HCT116 (cell line): ENCODE measurements around the gene ACTL7A. TPM values are rescaled to one million over a fixed set of nuclear protein-coding genes. Genes with fewer than 3 reads are reported as not detected.

ENCODE experiments used
- ATAC-seq: fragments of 200-7000 bp; cut with Tn5 transposase; 2 replicates; pipeline ENCODE4 v1.9.1; 2020; ENCODE audit warnings: mild to moderate bottlenecking, moderate library complexity
- BruUV-seq: library from RNA; stranded (reverse); fragments of 400-500 nt; replicated peaks from 2 replicates; lab custom pipeline; 2021; lab: Mats Ljungman, UMichigan
- CTCF ChIA-PET: fragments of 300-600 bp; sonication (Branson Sonifier 250); formaldehyde crosslinking; loops from one replicate; lab custom pipeline; 2021; ENCODE audit warnings: antibody characterized with exemption; lab: Charles Lee
- POLR2A ChIA-PET: fragments of 300-600, 350-600 bp; sonication (Branson Sonifier 250); formaldehyde crosslinking; loops from one replicate; lab custom pipeline; 2021; ENCODE audit warnings: antibody characterized with exemption; lab: Charles Lee
- RAD21 ChIA-PET, 2 experiments: fragments of 300-600 bp; sonication (Branson Sonifier 250); formaldehyde crosslinking; loops; one replicate each; lab custom pipeline; 2023; ENCODE audit warnings: low total read pairs in 2 of 2; ENCODE audit not compliant: uncharacterized antibody in 2 of 2, unreplicated experiment in 2 of 2, low non-redundant PET in 1 of 2; lab: Charles Lee
- DNase-seq: peaks from one replicate; pipeline ENCODE4 v3.0.0-alpha.2; 2010; ENCODE audit warnings: low read depth, low spot score
- H2AFZ ChIP-seq: fragments of 200-600 bp; shearing (Covaris generic), sonication (generic); 2 replicates; pipeline ENCODE4 v1.6.1; 2017; ENCODE audit warnings: low read depth, mixed run types, mixed read lengths, antibody characterized with exemption, low read length; ENCODE audit not compliant: poor library complexity, severe bottlenecking
- H3K27ac ChIP-seq: 2 replicates; pipeline ENCODE4 v1.5.1; 2012; ENCODE audit warnings: low read depth, low read length
- H3K27me3 ChIP-seq: fragments of 200-600 bp; sonication (generic); 2 replicates; pipeline ENCODE4 v1.6.1; 2016; ENCODE audit warnings: mixed run types, low read length, mixed read lengths; ENCODE audit not compliant: insufficient read depth
- H3K36me3 ChIP-seq, 2 experiments: fragments of 200-500 bp in 1 of 2; fragments of 200-600 bp in 1 of 2; sonication (Bioruptor generic) in 1 of 2; sonication (generic) in 1 of 2; 2 replicates each; pipeline versions ENCODE4 v1.5.1 to v1.6.1; 2014 to 2016; ENCODE audit warnings: low read length in 2 of 2, inconsistent platforms in 1 of 2, mixed read lengths in 1 of 2, mixed run types in 1 of 2; ENCODE audit not compliant: insufficient read depth in 2 of 2, control insufficient read depth in 1 of 2
- H3K4me1 ChIP-seq, 2 experiments: fragments of 200-600 bp in 1 of 2; sonication (generic) in 1 of 2; 2 replicates each; pipeline versions ENCODE4 v1.5.1 to v1.6.1; 2012 to 2017; ENCODE audit warnings: low read length in 2 of 2, inconsistent platforms in 1 of 2, mild to moderate bottlenecking in 1 of 2, mixed read lengths in 1 of 2, mixed run types in 1 of 2, moderate library complexity in 1 of 2; ENCODE audit not compliant: insufficient read depth in 2 of 2, control insufficient read depth in 1 of 2
- H3K4me2 ChIP-seq: fragments of 200-600 bp; sonication (generic); 2 replicates; pipeline ENCODE4 v1.6.1; 2017; ENCODE audit warnings: mixed run types, low read length, mixed read lengths
- H3K4me3 ChIP-seq, 2 experiments: fragments of 200-600 bp in 1 of 2; sonication (generic) in 1 of 2; replicated peaks in 1 of 2; 2 replicates each; pipeline ENCODE4 v1.5.1; 2011 to 2016; ENCODE audit warnings: low read length in 2 of 2, control low read depth in 1 of 2, low read depth in 1 of 2, mild to moderate bottlenecking in 1 of 2, mixed read lengths in 1 of 2, mixed run types in 1 of 2
- H3K79me2 ChIP-seq: fragments of 200-600 bp; sonication (generic); 2 replicates; pipeline ENCODE4 v1.6.1; 2017; ENCODE audit warnings: mild to moderate bottlenecking, mixed run types, low read length, moderate library complexity, mixed read lengths; ENCODE audit not compliant: insufficient read depth
- H3K9ac ChIP-seq: fragments of 200-600 bp; sonication (generic); 2 replicates; pipeline ENCODE4 v1.6.1; 2016; ENCODE audit warnings: low read length, mixed read lengths
- H3K9me2 ChIP-seq: fragments of 200-600 bp; sonication (generic), shearing (Covaris generic); 2 replicates; pipeline ENCODE4 v1.6.1; 2017; ENCODE audit warnings: mixed run types, mild to moderate bottlenecking, moderate library complexity; ENCODE audit not compliant: insufficient read depth
- H3K9me3 ChIP-seq, 2 experiments: fragments of 200-500 bp in 1 of 2; fragments of 200-600 bp in 1 of 2; sonication (Bioruptor generic) in 1 of 2; sonication (generic) in 1 of 2; 2 replicates each; pipeline ENCODE4 v1.6.1; 2014 to 2017; ENCODE audit warnings: low read length in 2 of 2, mixed read lengths in 2 of 2, inconsistent platforms in 1 of 2, low read depth in 1 of 2, mild to moderate bottlenecking in 1 of 2, mixed run types in 1 of 2, moderate library complexity in 1 of 2; ENCODE audit not compliant: control insufficient read depth in 1 of 2, insufficient read depth in 1 of 2
- H4K20me1 ChIP-seq: fragments of 200-600 bp; sonication (generic), shearing (Covaris generic); 2 replicates; pipeline ENCODE4 v1.6.1; 2017; ENCODE audit warnings: mixed run types, mild to moderate bottlenecking, moderate library complexity; ENCODE audit not compliant: insufficient read depth
- CBX3 ChIP-seq: IDR thresholded peaks from 2 replicates; pipeline ENCODE4 v1.6.1; 2012; ENCODE audit warnings: low read depth
- CEBPB ChIP-seq: IDR thresholded peaks from 2 replicates; pipeline ENCODE4 v1.6.1; 2012; ENCODE audit warnings: low read depth
- FOSL1 ChIP-seq: IDR thresholded peaks from 2 replicates; pipeline ENCODE4 v1.6.1; 2012; ENCODE audit warnings: low read depth
- JUND ChIP-seq: IDR thresholded peaks from 2 replicates; pipeline ENCODE4 v1.6.1; 2012
- POLR2A ChIP-seq: IDR thresholded peaks from 2 replicates; pipeline ENCODE4 v1.7.0; 2011; ENCODE audit warnings: borderline replicate concordance; ENCODE audit not compliant: insufficient read depth, insufficient read length; ENCODE audit errors: extremely low read depth
- POLR2AphosphoS5 ChIP-seq: IDR thresholded peaks from 2 replicates; pipeline ENCODE4 v1.6.1; 2011; ENCODE audit warnings: mild to moderate bottlenecking, low read depth, low read length, moderate library complexity
- RAD21 ChIP-seq: IDR thresholded peaks from 2 replicates; pipeline ENCODE4 v1.6.1; 2012; ENCODE audit warnings: low read depth, mild to moderate bottlenecking
- SIN3A ChIP-seq: IDR thresholded peaks from 2 replicates; pipeline ENCODE4 v1.6.1; 2012; ENCODE audit warnings: low read depth
- TCF7L2 ChIP-seq: IDR thresholded peaks from 2 replicates; pipeline ENCODE4 v1.7.0; 2011; ENCODE audit warnings: borderline replicate concordance, inconsistent platforms; ENCODE audit not compliant: insufficient read depth, insufficient read length; ENCODE audit errors: extremely low read depth
- YY1 ChIP-seq: IDR thresholded peaks from 2 replicates; pipeline ENCODE4 v1.6.1; 2011; ENCODE audit warnings: low read length, low read depth, moderate library complexity, mild to moderate bottlenecking; ENCODE audit not compliant: insufficient replicate concordance; ENCODE audit errors: extremely low read depth
- ZFX ChIP-seq: fragments of 450-650 bp; IDR thresholded peaks from 2 replicates; pipeline ENCODE4 v1.6.1; 2017
- intact Hi-C: fragments of 100-400 bp; cut with micrococcal nuclease; formaldehyde crosslinking; loops from 2 replicates; pipeline ENCODE4 v1.10.0; 2022
- total RNA-seq: library from RNA; stranded (reverse); gene quantifications from one replicate; pipeline ENCODE4 v1.2.1, GENCODE V29; 2021; ENCODE audit not compliant: unreplicated experiment
- TF ChIP-seq, protein P1 (sequence below): IDR thresholded peaks from 2 replicates; pipeline ENCODE4 v1.6.1; 2012
- TF ChIP-seq, protein P2 (sequence below), 3 experiments: fragments of 200-600 bp in 1 of 3; sonication (generic) in 1 of 3; IDR thresholded peaks in 2 of 3; conservative IDR thresholded peaks in 1 of 3; 2 replicates each; pipeline ENCODE4 v1.5.1; 2012 to 2017; ENCODE audit warnings: low read depth in 2 of 3, low read length in 2 of 3, antibody characterized with exemption in 1 of 3, borderline replicate concordance in 1 of 3, control low read depth in 1 of 3, mild to moderate bottlenecking in 1 of 3, mixed read lengths in 1 of 3, mixed run types in 1 of 3, moderate library complexity in 1 of 3; ENCODE audit not compliant: insufficient read depth in 1 of 3

ACTL7A gene
- total RNA-seq, 1 experiment from 2014 or later: not detected

DNA sequence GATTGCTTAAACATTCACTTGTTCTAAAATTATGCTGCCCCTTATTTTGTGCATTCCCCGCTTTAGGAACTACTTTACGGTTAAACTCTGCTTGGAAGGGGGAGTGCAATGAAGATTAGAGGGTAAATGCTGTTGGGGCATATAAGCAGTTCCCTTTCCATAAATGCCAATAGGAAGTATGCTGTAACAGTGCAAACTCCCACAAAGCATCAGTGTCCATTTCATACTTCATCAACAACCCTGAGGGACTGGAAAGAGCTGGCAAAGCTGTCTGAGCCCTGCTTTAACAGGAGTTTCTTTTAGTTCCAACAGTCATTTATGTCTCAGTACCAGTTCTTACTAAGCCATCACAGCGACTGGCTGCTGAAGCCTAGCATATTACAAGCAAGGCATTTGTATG is 1.8 kb downstream of the ACTL7A start (continued):
- TF ChIP-seq RAD21 (no peak), SIN3A (no peak), ZFX (no peak), JUND (no peak), FOSL1 (no peak), TCF7L2 (no peak), POLR2A (no peak), CEBPB (no peak), POLR2AphosphoS5 (no peak), CBX3 (no peak)
- TF ChIP-seq, protein P1, sequence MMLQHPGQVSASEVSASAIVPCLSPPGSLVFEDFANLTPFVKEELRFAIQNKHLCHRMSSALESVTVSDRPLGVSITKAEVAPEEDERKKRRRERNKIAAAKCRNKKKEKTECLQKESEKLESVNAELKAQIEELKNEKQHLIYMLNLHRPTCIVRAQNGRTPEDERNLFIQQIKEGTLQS: no peak

DNA sequence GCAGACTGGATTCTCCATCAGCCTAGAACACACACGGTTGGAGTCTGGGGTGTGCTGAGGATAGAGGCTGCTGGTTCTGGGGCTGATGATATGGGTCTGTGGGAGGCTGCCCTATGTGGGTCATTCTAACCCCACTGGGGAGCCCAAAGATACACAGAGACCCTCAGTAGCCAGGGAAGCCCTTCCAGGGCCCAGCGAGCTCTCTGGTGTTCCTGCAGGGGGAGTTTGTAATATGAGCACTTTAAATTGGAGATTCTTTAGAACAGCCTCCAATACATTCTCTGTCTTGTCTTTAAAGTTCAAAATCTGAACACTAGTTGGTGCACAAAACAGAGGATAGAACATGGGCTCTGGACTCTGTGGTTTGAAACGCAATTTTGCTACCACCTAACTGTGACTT is 2.4 kb downstream of the ACTL7A start:
- CTCF ChIA-PET: interaction anchor here (0.8 kb wide), 1 partner anchor 90 kb away, joined by 3 read pairs; no protein-coding TSS in a partner anchor
- BruUV-seq: no TSS peak
- no peak overlapping the region for H2AFZ ChIP-seq
- no peak overlapping the region for H3K9ac ChIP-seq
- DNase-seq (no peak), ATAC-seq (0 out of 2 replicates have a peak, but pooled peaks have one; percentile 35)
- H3K27ac ChIP-seq: no peak overlapping the region
- intact Hi-C loops: no loop called here
- TF ChIP-seq, protein P2, sequence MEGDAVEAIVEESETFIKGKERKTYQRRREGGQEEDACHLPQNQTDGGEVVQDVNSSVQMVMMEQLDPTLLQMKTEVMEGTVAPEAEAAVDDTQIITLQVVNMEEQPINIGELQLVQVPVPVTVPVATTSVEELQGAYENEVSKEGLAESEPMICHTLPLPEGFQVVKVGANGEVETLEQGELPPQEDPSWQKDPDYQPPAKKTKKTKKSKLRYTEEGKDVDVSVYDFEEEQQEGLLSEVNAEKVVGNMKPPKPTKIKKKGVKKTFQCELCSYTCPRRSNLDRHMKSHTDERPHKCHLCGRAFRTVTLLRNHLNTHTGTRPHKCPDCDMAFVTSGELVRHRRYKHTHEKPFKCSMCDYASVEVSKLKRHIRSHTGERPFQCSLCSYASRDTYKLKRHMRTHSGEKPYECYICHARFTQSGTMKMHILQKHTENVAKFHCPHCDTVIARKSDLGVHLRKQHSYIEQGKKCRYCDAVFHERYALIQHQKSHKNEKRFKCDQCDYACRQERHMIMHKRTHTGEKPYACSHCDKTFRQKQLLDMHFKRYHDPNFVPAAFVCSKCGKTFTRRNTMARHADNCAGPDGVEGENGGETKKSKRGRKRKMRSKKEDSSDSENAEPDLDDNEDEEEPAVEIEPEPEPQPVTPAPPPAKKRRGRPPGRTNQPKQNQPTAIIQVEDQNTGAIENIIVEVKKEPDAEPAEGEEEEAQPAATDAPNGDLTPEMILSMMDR (IDR thresholded peaks at IDR 0.05 in 2 of 3, conservative IDR thresholded peaks at IDR 0.05 in 1 of 3; ENCODE audit: borderline replicate concordance in 1 of 3, insufficient read depth in 1 of 3, low read depth in 2 of 3, low read length in 2 of 3): peak in 2 of 3 experiments; percentile 6 to 17; a peak in 1 of 6 replicates
- peak; percentile 10; the same call in 1 of the 2 replicates for TF ChIP-seq RAD21
- TF ChIP-seq YY1: no peak
- TF ChIP-seq POLR2AphosphoS5: no peak
- no peaks in the 10 kb centered on the region for H3K79me2 ChIP-seq
- no peak overlapping the region for H3K4me2 ChIP-seq
- no peaks in the 10 kb centered on the region for H3K36me3 ChIP-seq
- no peaks in the 10 kb centered on the region for H4K20me1 ChIP-seq
- RAD21 ChIA-PET: no interaction called here
- no peaks in the 10 kb centered on the region for H3K27me3 ChIP-seq
- POLR2A ChIA-PET: no interaction called here
- no peaks in the 10 kb centered on the region for H3K9me2 ChIP-seq
- peaks cover 2 to 18% of the 10 kb centered on the region in 2 experiments; a peak in 2 of 4 replicates for H3K4me1 ChIP-seq
- H3K9me3 ChIP-seq: no peaks in the 10 kb centered on the region
- H3K4me3 ChIP-seq: no peak overlapping the region
